Vagina (tissue), 2 donors: Measurements from ENCODE around the gene HOXB2. TPM values are rescaled to one million over a fixed set of nuclear protein-coding genes. Genes with fewer than 3 reads are reported as not detected.

Experiments
- DNase-seq, 2 donors: peaks; one replicate each; pipeline ENCODE4 v3.0.0-alpha.2; 2017; ENCODE audit errors: extremely low spot score in 2 of 2
- H3K27ac ChIP-seq: fragments of 200-600 bp; sonication (generic); one replicate; pipeline ENCODE4 v1.5.1; 2019
- H3K27me3 ChIP-seq: fragments of 200-600 bp; sonication (generic); one replicate; pipeline ENCODE4 v1.5.1; 2019
- H3K36me3 ChIP-seq, 2 donors: fragments of 200-600 bp; sonication (generic); one replicate each; pipeline ENCODE4 v1.5.1; 2017 to 2019
- H3K4me1 ChIP-seq: fragments of 200-600 bp; sonication (generic); one replicate; pipeline ENCODE4 v1.5.1; 2019
- H3K4me3 ChIP-seq, 2 donors: fragments of 200-600 bp; sonication (generic); 1 replicate in 1 of 2; 2 replicates in 1 of 2; pipeline ENCODE4 v1.5.1; 2016 to 2019
- H3K9me3 ChIP-seq: fragments of 200-600 bp; sonication (generic); one replicate; pipeline ENCODE4 v1.5.1; 2019
- POLR2A ChIP-seq, 2 donors: fragments of 450-650 bp; IDR thresholded peaks; one replicate each; pipeline ENCODE4 v1.6.1; 2017; ENCODE audit warnings: antibody characterized with exemption in 2 of 2, mild to moderate bottlenecking in 2 of 2, moderate library complexity in 2 of 2
- POLR2AphosphoS5 ChIP-seq, 2 donors: sonication (generic); formaldehyde crosslinking; IDR thresholded peaks; one replicate each; pipeline ENCODE4 v1.9.0; 2017; ENCODE audit warnings: antibody characterized with exemption in 2 of 2, mild to moderate bottlenecking in 2 of 2, low read depth in 1 of 2; ENCODE audit not compliant: insufficient read depth in 1 of 2
- intact Hi-C: fragments of 100-400 bp; cut with DNase I; formaldehyde crosslinking; loops from one replicate; pipeline ENCODE4 v1.15.1; 2023
- total RNA-seq: library from RNA; depleted of rRNA; stranded (reverse); fragments of >200 nt; gene quantifications from one replicate; pipeline ENCODE4 v1.2.3, GENCODE V29; 2016
- TF ChIP-seq, protein P1 (sequence below), 3 experiments: fragments of 450-650 bp in 2 of 3; fragments of 200-600 bp in 1 of 3; sonication (generic) in 1 of 3; IDR thresholded peaks; one replicate each; pipeline ENCODE4 v1.5.1; 2017 to 2019; ENCODE audit warnings: antibody characterized with exemption in 3 of 3, mild to moderate bottlenecking in 2 of 3, moderate library complexity in 2 of 3

HOXB2 gene
- total RNA-seq, 1 donor from 2014 or later = 14.2 TPM

DNA sequence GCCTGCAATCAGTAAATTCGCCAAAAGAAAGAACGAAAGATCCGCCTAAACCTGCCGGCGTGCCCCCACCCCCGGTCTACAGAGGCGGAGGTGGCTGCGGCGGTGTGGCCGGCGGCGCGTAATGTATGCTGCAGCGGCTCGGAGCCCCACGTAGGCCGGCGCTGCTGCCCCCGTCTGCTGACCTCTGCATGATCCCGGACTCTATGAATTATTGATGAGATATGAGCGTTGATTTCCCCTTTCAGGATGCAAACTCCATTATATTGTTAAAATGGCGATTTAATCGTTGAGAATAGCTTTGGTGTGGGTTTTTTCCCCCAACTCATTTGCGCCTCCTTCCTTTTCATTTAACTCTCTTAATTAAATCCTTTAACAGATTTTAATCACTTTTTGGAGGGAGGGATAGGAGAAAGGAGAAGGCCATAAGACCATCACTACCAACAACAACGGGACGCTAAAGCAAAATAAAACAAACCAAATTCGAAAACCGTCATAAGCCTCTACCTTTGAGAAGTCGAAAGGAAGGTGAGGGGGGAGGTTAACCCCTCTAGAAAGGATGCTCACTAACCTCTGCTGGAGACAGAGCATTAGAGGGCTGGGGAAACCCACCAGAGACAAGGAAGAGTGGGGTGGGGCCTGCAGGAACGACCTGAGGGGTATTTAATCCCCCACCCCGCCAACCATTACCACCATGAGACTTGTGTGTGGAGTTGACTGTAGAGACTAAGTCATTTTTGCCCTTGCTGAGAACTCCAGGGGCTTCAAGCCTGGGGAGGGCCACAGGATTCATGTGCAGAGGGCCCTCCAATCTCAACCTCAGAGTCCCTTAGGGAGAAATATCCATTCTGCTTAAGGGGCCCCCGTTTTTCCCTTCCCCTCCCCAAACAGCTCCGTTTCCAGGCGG is 41.7 kb upstream of the HOXB2 start:
- Histone ChIP-seq H3K27ac (peak overlapping the region; percentile 27), H3K27me3 (no peaks in the 10 kb centered on the region), H3K4me1 (peaks cover 20% of the 10 kb centered on the region), H3K9me3 (no peaks in the 10 kb centered on the region), H3K4me3 (peak overlapping the region; percentile 55 to 56), H3K36me3 (no peaks in the 10 kb centered on the region)
- DNase-seq = no peak
- no peak for TF ChIP-seq POLR2A (IDR thresholded peaks at IDR 0.05)
- TF ChIP-seq, protein P1, sequence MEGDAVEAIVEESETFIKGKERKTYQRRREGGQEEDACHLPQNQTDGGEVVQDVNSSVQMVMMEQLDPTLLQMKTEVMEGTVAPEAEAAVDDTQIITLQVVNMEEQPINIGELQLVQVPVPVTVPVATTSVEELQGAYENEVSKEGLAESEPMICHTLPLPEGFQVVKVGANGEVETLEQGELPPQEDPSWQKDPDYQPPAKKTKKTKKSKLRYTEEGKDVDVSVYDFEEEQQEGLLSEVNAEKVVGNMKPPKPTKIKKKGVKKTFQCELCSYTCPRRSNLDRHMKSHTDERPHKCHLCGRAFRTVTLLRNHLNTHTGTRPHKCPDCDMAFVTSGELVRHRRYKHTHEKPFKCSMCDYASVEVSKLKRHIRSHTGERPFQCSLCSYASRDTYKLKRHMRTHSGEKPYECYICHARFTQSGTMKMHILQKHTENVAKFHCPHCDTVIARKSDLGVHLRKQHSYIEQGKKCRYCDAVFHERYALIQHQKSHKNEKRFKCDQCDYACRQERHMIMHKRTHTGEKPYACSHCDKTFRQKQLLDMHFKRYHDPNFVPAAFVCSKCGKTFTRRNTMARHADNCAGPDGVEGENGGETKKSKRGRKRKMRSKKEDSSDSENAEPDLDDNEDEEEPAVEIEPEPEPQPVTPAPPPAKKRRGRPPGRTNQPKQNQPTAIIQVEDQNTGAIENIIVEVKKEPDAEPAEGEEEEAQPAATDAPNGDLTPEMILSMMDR (IDR thresholded peaks at IDR 0.05) = no peak
- no peak for TF ChIP-seq POLR2AphosphoS5 (IDR thresholded peaks at IDR 0.05; ENCODE audit: insufficient read depth in 1 of 2, low read depth in 1 of 2)
- intact Hi-C loops = no loop called here

GRCh38 chr17:48584223-48584741 is 39.4 kb upstream of the HOXB2 start:
- TF ChIP-seq POLR2A (IDR thresholded peaks at IDR 0.05) (no peak), POLR2AphosphoS5 (IDR thresholded peaks at IDR 0.05; ENCODE audit: insufficient read depth in 1 of 2, low read depth in 1 of 2) (no peak)
- TF ChIP-seq, protein P1 (IDR thresholded peaks at IDR 0.05) = no peak
- H3K36me3 ChIP-seq = no peaks in the 10 kb centered on the region
- H3K4me3 ChIP-seq = no peak overlapping the region
- intact Hi-C loops = no loop called here
- no peaks in the 10 kb centered on the region for H3K9me3 ChIP-seq
- no peaks in the 10 kb centered on the region for H3K27me3 ChIP-seq
- no peak for DNase-seq
- H3K4me1 ChIP-seq = peaks cover 25% of the 10 kb centered on the region
- no peak overlapping the region for H3K27ac ChIP-seq

DNA sequence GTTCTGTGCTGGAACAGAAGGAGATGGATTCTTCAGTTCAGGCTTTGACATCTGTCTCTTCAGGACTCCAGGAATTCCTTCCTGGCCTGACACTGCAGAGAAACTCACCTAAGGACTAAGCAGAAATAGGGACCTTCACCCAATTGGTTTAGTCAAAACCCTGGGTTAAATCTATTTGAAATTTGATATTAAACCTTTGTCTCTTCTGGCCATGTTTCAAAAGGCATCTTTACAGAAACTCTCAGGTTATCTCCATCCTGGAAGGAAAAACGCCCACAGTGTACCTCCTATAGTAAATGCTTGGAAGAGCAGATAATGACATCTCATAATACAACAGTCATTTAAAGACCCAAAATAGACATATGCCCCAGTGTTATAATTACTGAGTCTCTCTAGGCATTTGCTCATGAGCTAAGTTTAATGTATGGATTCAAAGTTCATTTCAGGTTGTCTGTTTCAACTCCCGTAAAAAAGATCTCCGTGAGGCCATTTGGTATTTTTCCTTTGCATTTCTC is 38.9 kb upstream of the HOXB2 start:
- no peak for DNase-seq
- H3K4me1 ChIP-seq = peaks cover 30% of the 10 kb centered on the region
- H3K4me3 ChIP-seq = no peak overlapping the region
- H3K9me3 ChIP-seq = no peaks in the 10 kb centered on the region
- H3K36me3 ChIP-seq = no peaks in the 10 kb centered on the region
- intact Hi-C loops = no loop called here
- H3K27me3 ChIP-seq = no peaks in the 10 kb centered on the region
- no peak overlapping the region for H3K27ac ChIP-seq
- TF ChIP-seq POLR2AphosphoS5 (IDR thresholded peaks at IDR 0.05; ENCODE audit: insufficient read depth in 1 of 2, low read depth in 1 of 2) = no peak
- no peak for TF ChIP-seq POLR2A (IDR thresholded peaks at IDR 0.05)
- TF ChIP-seq, protein P1 (IDR thresholded peaks at IDR 0.05) = no peak

GRCh38 chr17:48582750-48583069 is 37.8 kb upstream of the HOXB2 start:
- H3K4me1 ChIP-seq = peaks cover 33% of the 10 kb centered on the region
- H3K4me3 ChIP-seq = peak overlapping the region in 1 of 2 donors; percentile 42

More at GRCh38 chr17:48582750-48583069, 37.8 kb upstream of the HOXB2 start:
- no peaks in the 10 kb centered on the region for H3K9me3 ChIP-seq
- H3K36me3 ChIP-seq = no peaks in the 10 kb centered on the region
- H3K27me3 ChIP-seq = no peaks in the 10 kb centered on the region
- TF ChIP-seq POLR2A (IDR thresholded peaks at IDR 0.05) = no peak
- TF ChIP-seq, protein P1 (IDR thresholded peaks at IDR 0.05) = no peak
- no peak for TF ChIP-seq POLR2AphosphoS5 (IDR thresholded peaks at IDR 0.05; ENCODE audit: insufficient read depth in 1 of 2, low read depth in 1 of 2)
- intact Hi-C loops = no loop called here
- DNase-seq = no peak
- peak overlapping the region; percentile 71 for H3K27ac ChIP-seq
